ENCODE results near the gene SUSD2.

GRCh38 chr22:24142241-24142640 is 39.0 kb upstream of the SUSD2 start:
- TF ChIP-seq CTCF (conservative IDR thresholded peaks at IDR 0.05; ENCODE audit: low read length) (no peak), EZH2phosphoT487 (IDR thresholded peaks at IDR 0.05; ENCODE audit: borderline replicate concordance, low read depth, low read length) (no peak)
